Measurements from ENCODE around the gene NT5C1A. TPM values are rescaled to one million over a fixed set of nuclear protein-coding genes. Genes with fewer than 3 reads are reported as not detected.
A peak's percentile ranks its signal among the peaks of the same experiment; 100 is the strongest.

Gene NT5C1A
- total RNA-seq, 1 donor from 2014 or later, result not detected

- TF ChIP-seq CTCF (IDR thresholded peaks at IDR 0.05), result no peak
- DNase-seq (ENCODE audit: low spot score in 2 of 2), result no peak
- H3K36me3 ChIP-seq, result peaks cover 11% of the 10 kb centered on the region in 2 donors
- H3K9me3 ChIP-seq, result no peaks in the 10 kb centered on the region
- intact Hi-C loops (cut with DNase I), result no loop called here
- H3K4me1 ChIP-seq, result no peaks in the 10 kb centered on the region
- no peak overlapping the region for H3K27ac ChIP-seq
- no peaks in the 10 kb centered on the region for H3K27me3 ChIP-seq
- H3K4me3 ChIP-seq, result no peak overlapping the region
Observed at GRCh38 chr1:39615086-39615673, 56.7 kb downstream of the NT5C1A start.

GRCh38 chr1:39614488-39614887 is 57.4 kb downstream of the NT5C1A start:
- DNase-seq (ENCODE audit: low spot score in 2 of 2), result no peak
- no peak overlapping the region for H3K27ac ChIP-seq
- peaks cover 10 to 11% of the 10 kb centered on the region in 2 donors for H3K36me3 ChIP-seq
- H3K4me1 ChIP-seq, result no peaks in the 10 kb centered on the region
- no peak overlapping the region for H3K4me3 ChIP-seq
- intact Hi-C loops (cut with DNase I), result no loop called here
- no peak for TF ChIP-seq CTCF (IDR thresholded peaks at IDR 0.05)
- no peaks in the 10 kb centered on the region for H3K27me3 ChIP-seq
- no peaks in the 10 kb centered on the region for H3K9me3 ChIP-seq

GRCh38 chr1:39613250-39613649 is 58.7 kb downstream of the NT5C1A start:
- H3K4me1 ChIP-seq, result no peaks in the 10 kb centered on the region
- no peak overlapping the region for H3K4me3 ChIP-seq
- peaks cover 10 to 11% of the 10 kb centered on the region in 2 donors for H3K36me3 ChIP-seq
- H3K9me3 ChIP-seq, result no peaks in the 10 kb centered on the region
- no peaks in the 10 kb centered on the region for H3K27me3 ChIP-seq
- TF ChIP-seq CTCF (IDR thresholded peaks at IDR 0.05), result no peak
- H3K27ac ChIP-seq, result no peak overlapping the region
- intact Hi-C loops (cut with DNase I), result no loop called here
- DNase-seq (ENCODE audit: low spot score in 2 of 2), result no peak

GRCh38 chr1:39609618-39610331 is 62.1 kb downstream of the NT5C1A start:
- H3K4me3 ChIP-seq, result no peak overlapping the region
- H3K27me3 ChIP-seq, result no peaks in the 10 kb centered on the region
- H3K27ac ChIP-seq, result peak overlapping the region in 1 of 2 donors; percentile 34
- TF ChIP-seq CTCF (IDR thresholded peaks at IDR 0.05), result peak; percentile 69 to 79 (median 75)
- DNase-seq (ENCODE audit: low spot score in 2 of 2), result peak in 1 of 2 donors; percentile 82
- H3K4me1 ChIP-seq, result no peaks in the 10 kb centered on the region
- no peaks in the 10 kb centered on the region for H3K9me3 ChIP-seq
- intact Hi-C loops (cut with DNase I), result no loop called here
- H3K36me3 ChIP-seq, result peaks cover 10 to 11% of the 10 kb centered on the region in 2 donors

Other genes starting within 250 kb of the NT5C1A start
- gene BMP8A, start 180.5 kb downstream of the NT5C1A start, total RNA-seq, result not detected
- 175 TPM for gene PABPC4, start 95.3 kb downstream of the NT5C1A start, total RNA-seq
- 34.0 TPM for gene HEYL, start 32.5 kb downstream of the NT5C1A start, total RNA-seq
- gene HPCAL4, start 19.3 kb upstream of the NT5C1A start, total RNA-seq, result not detected
- gene PPIE, start 66.8 kb upstream of the NT5C1A start, total RNA-seq, result 58.3 TPM
- gene OXCT2, start 99.2 kb upstream of the NT5C1A start, total RNA-seq, result not detected
- gene BMP8B, start 116.8 kb upstream of the NT5C1A start, total RNA-seq, result not detected
- 12.2 TPM for gene TRIT1, start 211.4 kb upstream of the NT5C1A start, total RNA-seq
- gene MYCL, start 229.8 kb upstream of the NT5C1A start, total RNA-seq, result 22.1 TPM

All from ascending aorta (tissue), 2 donors.